ENCODE measurements around the gene ABCA13.

The ABCA13 gene, protein sequence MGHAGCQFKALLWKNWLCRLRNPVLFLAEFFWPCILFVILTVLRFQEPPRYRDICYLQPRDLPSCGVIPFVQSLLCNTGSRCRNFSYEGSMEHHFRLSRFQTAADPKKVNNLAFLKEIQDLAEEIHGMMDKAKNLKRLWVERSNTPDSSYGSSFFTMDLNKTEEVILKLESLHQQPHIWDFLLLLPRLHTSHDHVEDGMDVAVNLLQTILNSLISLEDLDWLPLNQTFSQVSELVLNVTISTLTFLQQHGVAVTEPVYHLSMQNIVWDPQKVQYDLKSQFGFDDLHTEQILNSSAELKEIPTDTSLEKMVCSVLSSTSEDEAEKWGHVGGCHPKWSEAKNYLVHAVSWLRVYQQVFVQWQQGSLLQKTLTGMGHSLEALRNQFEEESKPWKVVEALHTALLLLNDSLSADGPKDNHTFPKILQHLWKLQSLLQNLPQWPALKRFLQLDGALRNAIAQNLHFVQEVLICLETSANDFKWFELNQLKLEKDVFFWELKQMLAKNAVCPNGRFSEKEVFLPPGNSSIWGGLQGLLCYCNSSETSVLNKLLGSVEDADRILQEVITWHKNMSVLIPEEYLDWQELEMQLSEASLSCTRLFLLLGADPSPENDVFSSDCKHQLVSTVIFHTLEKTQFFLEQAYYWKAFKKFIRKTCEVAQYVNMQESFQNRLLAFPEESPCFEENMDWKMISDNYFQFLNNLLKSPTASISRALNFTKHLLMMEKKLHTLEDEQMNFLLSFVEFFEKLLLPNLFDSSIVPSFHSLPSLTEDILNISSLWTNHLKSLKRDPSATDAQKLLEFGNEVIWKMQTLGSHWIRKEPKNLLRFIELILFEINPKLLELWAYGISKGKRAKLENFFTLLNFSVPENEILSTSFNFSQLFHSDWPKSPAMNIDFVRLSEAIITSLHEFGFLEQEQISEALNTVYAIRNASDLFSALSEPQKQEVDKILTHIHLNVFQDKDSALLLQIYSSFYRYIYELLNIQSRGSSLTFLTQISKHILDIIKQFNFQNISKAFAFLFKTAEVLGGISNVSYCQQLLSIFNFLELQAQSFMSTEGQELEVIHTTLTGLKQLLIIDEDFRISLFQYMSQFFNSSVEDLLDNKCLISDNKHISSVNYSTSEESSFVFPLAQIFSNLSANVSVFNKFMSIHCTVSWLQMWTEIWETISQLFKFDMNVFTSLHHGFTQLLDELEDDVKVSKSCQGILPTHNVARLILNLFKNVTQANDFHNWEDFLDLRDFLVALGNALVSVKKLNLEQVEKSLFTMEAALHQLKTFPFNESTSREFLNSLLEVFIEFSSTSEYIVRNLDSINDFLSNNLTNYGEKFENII (N-terminal part only)
- long read RNA-seq, result 0 reads

DNA sequence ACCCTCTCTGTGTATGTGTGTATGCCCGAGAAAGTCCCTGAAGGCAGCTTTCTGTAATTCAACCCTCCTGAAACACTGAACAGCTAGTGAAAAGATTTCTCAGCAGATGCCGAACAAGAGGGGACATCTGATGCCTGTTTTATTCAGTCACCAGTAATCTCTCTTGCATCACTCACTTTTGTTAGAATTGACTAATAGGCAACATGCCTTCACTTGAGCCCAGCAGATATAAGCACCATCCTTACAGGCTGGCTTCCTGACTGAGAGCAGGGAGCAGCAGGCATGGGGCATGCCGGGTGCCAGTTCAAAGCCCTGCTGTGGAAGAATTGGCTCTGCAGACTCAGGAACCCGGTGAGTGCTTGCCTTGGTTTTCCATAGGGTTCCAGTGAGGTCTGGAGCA, at the start of gene ABCA13:
Gene ABCA13, plus strand, starts transcription at position 257 of the 400 bp plus-strand sequence. Its CDS starts 26 bp downstream, at position 283.
- DNase-seq (ENCODE audit: low read depth in 1 of 2, low spot score in 1 of 2), result peak in 1 of 2 experiments; percentile 44
- peak within 1 kb of the TSS; percentile 25 for H3K27ac ChIP-seq (replicated peaks)
- TF ChIP-seq, protein P1, sequence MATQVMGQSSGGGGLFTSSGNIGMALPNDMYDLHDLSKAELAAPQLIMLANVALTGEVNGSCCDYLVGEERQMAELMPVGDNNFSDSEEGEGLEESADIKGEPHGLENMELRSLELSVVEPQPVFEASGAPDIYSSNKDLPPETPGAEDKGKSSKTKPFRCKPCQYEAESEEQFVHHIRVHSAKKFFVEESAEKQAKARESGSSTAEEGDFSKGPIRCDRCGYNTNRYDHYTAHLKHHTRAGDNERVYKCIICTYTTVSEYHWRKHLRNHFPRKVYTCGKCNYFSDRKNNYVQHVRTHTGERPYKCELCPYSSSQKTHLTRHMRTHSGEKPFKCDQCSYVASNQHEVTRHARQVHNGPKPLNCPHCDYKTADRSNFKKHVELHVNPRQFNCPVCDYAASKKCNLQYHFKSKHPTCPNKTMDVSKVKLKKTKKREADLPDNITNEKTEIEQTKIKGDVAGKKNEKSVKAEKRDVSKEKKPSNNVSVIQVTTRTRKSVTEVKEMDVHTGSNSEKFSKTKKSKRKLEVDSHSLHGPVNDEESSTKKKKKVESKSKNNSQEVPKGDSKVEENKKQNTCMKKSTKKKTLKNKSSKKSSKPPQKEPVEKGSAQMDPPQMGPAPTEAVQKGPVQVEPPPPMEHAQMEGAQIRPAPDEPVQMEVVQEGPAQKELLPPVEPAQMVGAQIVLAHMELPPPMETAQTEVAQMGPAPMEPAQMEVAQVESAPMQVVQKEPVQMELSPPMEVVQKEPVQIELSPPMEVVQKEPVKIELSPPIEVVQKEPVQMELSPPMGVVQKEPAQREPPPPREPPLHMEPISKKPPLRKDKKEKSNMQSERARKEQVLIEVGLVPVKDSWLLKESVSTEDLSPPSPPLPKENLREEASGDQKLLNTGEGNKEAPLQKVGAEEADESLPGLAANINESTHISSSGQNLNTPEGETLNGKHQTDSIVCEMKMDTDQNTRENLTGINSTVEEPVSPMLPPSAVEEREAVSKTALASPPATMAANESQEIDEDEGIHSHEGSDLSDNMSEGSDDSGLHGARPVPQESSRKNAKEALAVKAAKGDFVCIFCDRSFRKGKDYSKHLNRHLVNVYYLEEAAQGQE (IDR thresholded peaks at IDR 0.05; ENCODE audit: insufficient replicate concordance, low read depth), result no peak
- TF ChIP-seq, protein P2, sequence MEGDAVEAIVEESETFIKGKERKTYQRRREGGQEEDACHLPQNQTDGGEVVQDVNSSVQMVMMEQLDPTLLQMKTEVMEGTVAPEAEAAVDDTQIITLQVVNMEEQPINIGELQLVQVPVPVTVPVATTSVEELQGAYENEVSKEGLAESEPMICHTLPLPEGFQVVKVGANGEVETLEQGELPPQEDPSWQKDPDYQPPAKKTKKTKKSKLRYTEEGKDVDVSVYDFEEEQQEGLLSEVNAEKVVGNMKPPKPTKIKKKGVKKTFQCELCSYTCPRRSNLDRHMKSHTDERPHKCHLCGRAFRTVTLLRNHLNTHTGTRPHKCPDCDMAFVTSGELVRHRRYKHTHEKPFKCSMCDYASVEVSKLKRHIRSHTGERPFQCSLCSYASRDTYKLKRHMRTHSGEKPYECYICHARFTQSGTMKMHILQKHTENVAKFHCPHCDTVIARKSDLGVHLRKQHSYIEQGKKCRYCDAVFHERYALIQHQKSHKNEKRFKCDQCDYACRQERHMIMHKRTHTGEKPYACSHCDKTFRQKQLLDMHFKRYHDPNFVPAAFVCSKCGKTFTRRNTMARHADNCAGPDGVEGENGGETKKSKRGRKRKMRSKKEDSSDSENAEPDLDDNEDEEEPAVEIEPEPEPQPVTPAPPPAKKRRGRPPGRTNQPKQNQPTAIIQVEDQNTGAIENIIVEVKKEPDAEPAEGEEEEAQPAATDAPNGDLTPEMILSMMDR (IDR thresholded peaks at IDR 0.05; ENCODE audit: insufficient read depth, low read length), result no peak
- TF ChIP-seq POLR2AphosphoS5 (IDR thresholded peaks at IDR 0.05; ENCODE audit: low read depth) (no peak), SPI1 (IDR thresholded peaks at IDR 0.05; ENCODE audit: borderline replicate concordance, low read depth) (no peak), GABPA (IDR thresholded peaks at IDR 0.05; ENCODE audit: low read depth) (no peak)
- H3K4me3 ChIP-seq (replicated peaks; ENCODE audit: insufficient read depth, low read length), result no peak within 1 kb of the TSS
- no peaks in the 10 kb centered on the region for H3K27me3 ChIP-seq (ENCODE audit: insufficient read depth, poor library complexity, severe bottlenecking)

DNA sequence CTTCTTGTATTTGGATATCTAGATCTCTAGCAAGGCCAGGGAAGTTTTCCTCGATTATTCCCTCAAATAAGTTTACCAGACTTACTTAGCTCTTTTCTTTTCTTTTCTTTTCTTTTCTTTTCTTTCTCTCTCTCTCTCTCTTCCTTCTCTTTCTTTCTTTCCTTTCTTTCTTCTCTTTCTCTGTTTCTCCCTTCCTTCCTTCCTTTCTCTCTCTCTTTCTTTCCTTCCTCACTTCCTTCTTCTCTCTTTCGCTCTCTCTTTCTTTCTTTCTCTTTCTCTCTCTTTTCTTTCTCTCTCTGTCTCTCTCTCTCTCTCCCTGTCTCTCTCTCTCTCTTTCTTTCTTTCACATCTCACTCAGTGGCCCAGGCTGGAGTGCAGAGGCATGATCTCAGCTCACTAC, 45.2 kb upstream of the ABCA13 start:
- no peak for TF ChIP-seq GABPA (IDR thresholded peaks at IDR 0.05; ENCODE audit: low read depth)
- TF ChIP-seq, protein P2 (IDR thresholded peaks at IDR 0.05; ENCODE audit: insufficient read depth, low read length), result no peak
- no peak for TF ChIP-seq SPI1 (IDR thresholded peaks at IDR 0.05; ENCODE audit: borderline replicate concordance, low read depth)
- no peak for TF ChIP-seq POLR2AphosphoS5 (IDR thresholded peaks at IDR 0.05; ENCODE audit: low read depth)
- TF ChIP-seq, protein P1 (IDR thresholded peaks at IDR 0.05; ENCODE audit: insufficient replicate concordance, low read depth), result no peak
- H3K27ac ChIP-seq (replicated peaks), result no peak overlapping the region
- no peaks in the 10 kb centered on the region for H3K27me3 ChIP-seq (ENCODE audit: insufficient read depth, poor library complexity, severe bottlenecking)
- no peak overlapping the region for H3K4me3 ChIP-seq (replicated peaks; ENCODE audit: insufficient read depth, low read length)
- DNase-seq (ENCODE audit: low read depth in 1 of 2, low spot score in 1 of 2), result no peak

DNA sequence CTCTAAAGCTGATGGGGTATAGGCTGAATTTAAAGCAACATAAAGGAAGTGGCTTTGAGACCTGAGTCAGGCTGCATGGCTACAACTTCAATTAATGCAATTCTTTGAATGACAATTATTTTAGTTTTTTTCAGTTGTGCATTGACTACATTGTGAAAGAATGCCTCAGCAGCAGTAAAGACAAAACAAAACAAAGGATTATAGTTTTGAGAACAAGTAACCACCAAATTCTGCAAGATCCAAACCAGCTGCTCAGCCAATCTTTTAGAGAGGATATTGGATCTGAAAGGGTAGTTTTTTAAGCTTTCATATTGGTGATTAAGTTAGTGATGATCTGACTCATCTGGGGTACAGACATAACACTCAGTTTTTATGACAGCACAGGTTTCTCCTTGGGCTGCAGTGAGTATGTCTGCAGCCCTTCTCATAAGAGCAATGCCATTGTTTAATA, 40.6 kb upstream of the ABCA13 start:
- TF ChIP-seq GABPA (IDR thresholded peaks at IDR 0.05; ENCODE audit: low read depth), result no peak
- TF ChIP-seq, protein P2 (IDR thresholded peaks at IDR 0.05; ENCODE audit: insufficient read depth, low read length), result no peak
- no peak for TF ChIP-seq POLR2AphosphoS5 (IDR thresholded peaks at IDR 0.05; ENCODE audit: low read depth)
- no peak for TF ChIP-seq SPI1 (IDR thresholded peaks at IDR 0.05; ENCODE audit: borderline replicate concordance, low read depth)
- TF ChIP-seq, protein P1 (IDR thresholded peaks at IDR 0.05; ENCODE audit: insufficient replicate concordance, low read depth), result no peak
- Histone ChIP-seq H3K27me3 (ENCODE audit: insufficient read depth, poor library complexity, severe bottlenecking) (peaks cover 2% of the 10 kb centered on the region), H3K4me3 (replicated peaks; ENCODE audit: insufficient read depth, low read length) (no peak overlapping the region), H3K27ac (replicated peaks) (no peak overlapping the region)
- no peak for DNase-seq (ENCODE audit: low read depth in 1 of 2, low spot score in 1 of 2)
